Neural crest cell (in vitro differentiated cells): ENCODE results near the gene STK17A. TPM values are rescaled to one million over a fixed set of nuclear protein-coding genes. Genes with fewer than 3 reads are reported as not detected.

ENCODE experiments used
- DNase-seq: peaks from one replicate; pipeline ENCODE4 v3.0.0; 2021; ENCODE audit warnings: low read depth, mixed read lengths, low spot score
- H3K27ac Mint-ChIP-seq: one replicate; pipeline ENCODE4 v1.8.0; 2021; ENCODE audit warnings: mild to moderate bottlenecking, mixed read lengths; ENCODE audit not compliant: unreplicated experiment
- H3K27me3 Mint-ChIP-seq: 2 replicates; pipeline ENCODE4 v1.8.0; 2021; ENCODE audit warnings: low read depth, mild to moderate bottlenecking, mixed read lengths
- H3K36me3 Mint-ChIP-seq: 2 replicates; pipeline ENCODE4 v1.8.0; 2021; ENCODE audit warnings: low read depth, mild to moderate bottlenecking, mixed read lengths
- H3K4me1 Mint-ChIP-seq: 2 replicates; pipeline ENCODE4 v1.8.0; 2021; ENCODE audit warnings: mixed read lengths
- H3K4me3 Mint-ChIP-seq: one replicate; pipeline ENCODE4 v1.8.0; 2021; ENCODE audit warnings: mild to moderate bottlenecking, mixed read lengths
- H3K9me3 Mint-ChIP-seq: 2 replicates; pipeline ENCODE4 v1.8.0; 2021; ENCODE audit warnings: mixed read lengths
- total RNA-seq: library from RNA; stranded (reverse); gene quantifications from 2 replicates; pipeline ENCODE4 v1.2.1, GENCODE V29; 2021
- TF ChIP-seq, protein P1 (sequence below): fragments of 200-600 bp; sonication (generic); conservative IDR thresholded peaks from 2 replicates; pipeline ENCODE4 v1.5.0; 2021; ENCODE audit warnings: antibody characterized with exemption, mild to moderate bottlenecking

Gene STK17A
- total RNA-seq, 1 donor from 2014 or later: 7.1 TPM

DNA sequence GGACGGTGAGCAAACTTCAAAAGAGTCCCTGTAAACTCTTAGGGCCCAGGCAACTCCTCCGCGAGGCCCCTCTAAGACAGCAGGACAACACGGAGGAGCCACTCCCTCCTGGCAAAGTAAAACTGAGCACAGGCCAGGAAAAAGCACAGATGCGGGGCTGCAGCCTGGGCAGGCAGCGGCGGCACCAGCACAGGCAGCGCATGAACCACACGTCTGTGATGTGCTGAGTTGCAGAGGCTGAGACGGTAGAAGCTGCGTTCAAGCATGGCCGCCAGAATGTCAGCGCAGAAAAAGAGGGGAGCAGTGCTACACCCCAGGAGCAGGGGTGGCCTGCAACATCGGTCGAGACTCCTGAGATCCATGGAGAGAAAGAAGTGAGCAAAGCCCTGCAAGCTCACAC is 46.1 kb upstream of the STK17A start:
- no peak overlapping the region for H3K27ac Mint-ChIP-seq
- TF ChIP-seq, protein P1, sequence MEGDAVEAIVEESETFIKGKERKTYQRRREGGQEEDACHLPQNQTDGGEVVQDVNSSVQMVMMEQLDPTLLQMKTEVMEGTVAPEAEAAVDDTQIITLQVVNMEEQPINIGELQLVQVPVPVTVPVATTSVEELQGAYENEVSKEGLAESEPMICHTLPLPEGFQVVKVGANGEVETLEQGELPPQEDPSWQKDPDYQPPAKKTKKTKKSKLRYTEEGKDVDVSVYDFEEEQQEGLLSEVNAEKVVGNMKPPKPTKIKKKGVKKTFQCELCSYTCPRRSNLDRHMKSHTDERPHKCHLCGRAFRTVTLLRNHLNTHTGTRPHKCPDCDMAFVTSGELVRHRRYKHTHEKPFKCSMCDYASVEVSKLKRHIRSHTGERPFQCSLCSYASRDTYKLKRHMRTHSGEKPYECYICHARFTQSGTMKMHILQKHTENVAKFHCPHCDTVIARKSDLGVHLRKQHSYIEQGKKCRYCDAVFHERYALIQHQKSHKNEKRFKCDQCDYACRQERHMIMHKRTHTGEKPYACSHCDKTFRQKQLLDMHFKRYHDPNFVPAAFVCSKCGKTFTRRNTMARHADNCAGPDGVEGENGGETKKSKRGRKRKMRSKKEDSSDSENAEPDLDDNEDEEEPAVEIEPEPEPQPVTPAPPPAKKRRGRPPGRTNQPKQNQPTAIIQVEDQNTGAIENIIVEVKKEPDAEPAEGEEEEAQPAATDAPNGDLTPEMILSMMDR: no peak
- H3K36me3 Mint-ChIP-seq: no peaks in the 10 kb centered on the region
- no peaks in the 10 kb centered on the region for H3K27me3 Mint-ChIP-seq
- no peak overlapping the region for H3K4me3 Mint-ChIP-seq
- no peak for DNase-seq
- no peaks in the 10 kb centered on the region for H3K4me1 Mint-ChIP-seq
- H3K9me3 Mint-ChIP-seq: no peaks in the 10 kb centered on the region

DNA sequence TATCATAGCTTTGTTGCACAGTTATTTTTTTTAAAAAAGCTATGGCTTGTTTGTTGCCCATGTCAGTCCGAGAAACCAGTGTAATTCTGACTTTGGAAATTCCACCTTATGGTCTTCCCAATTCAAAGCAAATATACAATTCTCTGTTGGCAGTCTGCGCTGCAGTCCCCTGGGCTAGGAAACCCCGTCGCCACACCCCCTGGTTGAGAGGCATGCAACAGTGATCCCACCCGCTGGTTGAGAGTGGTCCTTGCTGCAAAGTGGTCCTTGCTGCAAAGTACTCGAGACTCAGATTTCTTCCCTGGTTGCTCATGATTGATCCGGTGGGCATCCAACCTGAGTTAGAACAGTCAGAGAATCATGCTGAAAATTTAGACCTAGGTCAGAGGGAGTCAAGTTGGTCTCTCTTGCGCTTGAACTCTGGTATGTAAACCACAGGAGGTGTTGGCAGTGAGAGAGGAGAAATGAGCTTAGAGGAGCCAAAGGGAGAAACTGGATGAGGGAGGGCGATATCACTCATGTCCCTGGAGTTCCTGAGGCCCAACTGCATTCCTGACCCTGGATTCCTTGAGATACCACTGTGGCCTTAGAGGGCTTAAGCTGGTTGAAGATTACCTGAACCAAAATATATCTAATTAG is 45.0 kb upstream of the STK17A start:
- Mint-ChIP-seq H3K4me3 (no peak overlapping the region), H3K36me3 (no peaks in the 10 kb centered on the region), H3K27me3 (no peaks in the 10 kb centered on the region), H3K4me1 (no peaks in the 10 kb centered on the region), H3K9me3 (no peaks in the 10 kb centered on the region), H3K27ac (no peak overlapping the region)
- no peak for DNase-seq
- TF ChIP-seq, protein P1: no peak

DNA sequence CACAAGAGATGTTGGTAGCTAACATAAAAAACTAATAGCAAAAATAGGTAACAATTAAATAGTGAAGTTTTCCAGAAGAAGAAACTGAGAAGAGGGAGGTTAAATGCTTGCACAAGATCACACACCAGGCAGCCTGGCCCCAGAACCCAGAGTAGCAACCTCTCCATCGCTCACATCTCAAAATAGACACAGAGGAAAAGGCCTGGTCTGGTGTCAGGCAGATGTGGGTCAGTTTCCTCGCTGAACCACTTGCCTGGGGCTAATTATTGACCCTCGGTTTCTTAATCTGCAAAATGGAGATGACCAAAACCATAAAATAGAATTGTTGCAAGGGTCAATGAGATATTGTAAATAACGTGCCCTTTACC is 44.5 kb upstream of the STK17A start:
- H3K27ac Mint-ChIP-seq: no peak overlapping the region
- no peak overlapping the region for H3K4me3 Mint-ChIP-seq
- H3K9me3 Mint-ChIP-seq: no peaks in the 10 kb centered on the region
- no peaks in the 10 kb centered on the region for H3K36me3 Mint-ChIP-seq
- TF ChIP-seq, protein P1: no peak
- no peak for DNase-seq
- no peaks in the 10 kb centered on the region for H3K4me1 Mint-ChIP-seq
- no peaks in the 10 kb centered on the region for H3K27me3 Mint-ChIP-seq

DNA sequence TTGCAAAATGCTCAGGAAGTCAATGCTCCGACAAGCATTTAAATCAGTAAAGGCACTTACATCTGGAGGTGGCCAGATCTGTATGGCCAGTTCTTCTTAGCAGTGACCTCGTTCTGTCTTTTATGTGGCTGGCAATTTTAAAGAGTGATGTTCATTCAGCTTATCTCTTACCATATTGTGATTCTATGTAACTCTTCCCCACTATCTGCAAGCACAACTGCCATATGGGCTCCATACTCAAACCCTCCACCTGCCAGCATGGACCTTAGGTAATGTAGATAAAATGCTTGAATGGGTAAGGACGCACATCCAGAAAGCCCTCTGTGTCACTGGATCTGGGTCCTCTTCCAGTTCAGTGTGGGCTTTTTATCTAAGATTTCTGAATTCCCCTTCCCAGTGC is 42.4 kb upstream of the STK17A start:
- TF ChIP-seq, protein P1: no peak
- Mint-ChIP-seq H3K27me3 (peaks cover under 1% of the 10 kb centered on the region), H3K27ac (no peak overlapping the region), H3K9me3 (peaks cover 2% of the 10 kb centered on the region), H3K4me3 (no peak overlapping the region), H3K36me3 (no peaks in the 10 kb centered on the region), H3K4me1 (no peaks in the 10 kb centered on the region)
- no peak for DNase-seq

DNA sequence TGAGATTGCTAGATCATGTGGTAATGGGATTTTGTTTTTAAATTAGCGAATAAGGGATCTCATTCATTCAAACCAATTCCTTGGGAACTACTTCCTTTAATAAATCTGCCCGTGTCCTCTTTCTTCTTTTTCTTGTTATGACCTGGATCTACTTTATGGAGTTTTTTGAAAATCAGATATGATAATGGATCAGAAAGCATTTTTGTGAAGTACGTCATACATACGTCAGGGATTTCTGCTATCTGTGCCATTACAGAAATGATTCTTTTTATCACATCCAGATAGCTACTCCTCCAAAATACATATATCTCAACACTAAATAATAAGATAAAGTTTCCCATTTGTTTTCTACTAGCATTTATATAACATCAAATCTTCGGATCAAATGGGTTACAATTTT is 40.2 kb upstream of the STK17A start:
- peaks cover 4% of the 10 kb centered on the region for H3K27me3 Mint-ChIP-seq
- no peak overlapping the region for H3K27ac Mint-ChIP-seq
- no peak overlapping the region for H3K4me3 Mint-ChIP-seq
- TF ChIP-seq, protein P1: no peak
- H3K9me3 Mint-ChIP-seq: peaks cover 9% of the 10 kb centered on the region
- peaks cover 3% of the 10 kb centered on the region for H3K36me3 Mint-ChIP-seq
- no peak for DNase-seq
- H3K4me1 Mint-ChIP-seq: no peaks in the 10 kb centered on the region

DNA sequence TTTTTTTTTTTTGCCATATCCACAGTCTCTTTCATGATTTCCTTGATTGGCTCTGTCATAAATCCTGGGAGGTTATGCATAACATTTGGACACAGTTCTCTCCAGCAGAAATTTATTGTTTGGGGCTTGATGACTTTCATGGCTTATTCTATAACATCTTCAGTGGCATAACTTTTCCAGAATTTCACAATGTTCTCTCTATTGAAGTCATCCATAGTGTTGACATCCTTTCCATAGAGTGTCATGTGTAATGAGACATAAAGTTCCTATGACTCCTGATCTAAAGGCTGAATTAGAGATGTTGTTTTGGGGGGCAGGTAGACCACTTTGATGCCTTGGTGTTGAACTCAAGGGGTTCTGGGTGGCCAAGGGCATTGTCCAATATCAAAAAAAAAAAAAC is 36.7 kb upstream of the STK17A start:
- Mint-ChIP-seq H3K4me1 (no peaks in the 10 kb centered on the region), H3K4me3 (no peak overlapping the region), H3K36me3 (peaks cover 3% of the 10 kb centered on the region), H3K27me3 (peaks cover 4% of the 10 kb centered on the region), H3K27ac (no peak overlapping the region), H3K9me3 (peaks cover 9% of the 10 kb centered on the region)
- TF ChIP-seq, protein P1: no peak
- DNase-seq: no peak
